ENCODE measurements around the gene ATP6V1A.

GRCh38 chr3:113819866-113820265 lies 73.0 kb downstream of the ATP6V1A start:
- TF ChIP-seq CTCF (IDR thresholded peaks at IDR 0.05; ENCODE audit: low read depth, low read length, poor library complexity, severe bottlenecking), result no peak
- TF ChIP-seq EZH2phosphoT487 (IDR thresholded peaks at IDR 0.05; ENCODE audit: borderline replicate concordance, low read length), result no peak
